Peyer's patch (tissue), 4 donors: ENCODE data around the gene CKB. TPM values are rescaled to one million over a fixed set of nuclear protein-coding genes. Genes with fewer than 3 reads are reported as not detected.

Experiments used
- DNase-seq, 3 donors: peaks; one replicate each; pipeline ENCODE4 v3.0.0-alpha.2; 2017 to 2019
- H3K27ac ChIP-seq, 4 donors: fragments of 200-600 bp; sonication (generic); one replicate each; pipeline ENCODE4 v1.5.1; 2016 to 2019
- H3K27me3 ChIP-seq, 2 donors: fragments of 200-600 bp; sonication (generic); one replicate each; pipeline ENCODE4 v1.5.1; 2019
- H3K36me3 ChIP-seq, 3 donors: fragments of 200-600 bp; sonication (generic); one replicate each; pipeline ENCODE4 v1.5.1; 2016 to 2019
- H3K4me1 ChIP-seq, 4 donors: fragments of 200-600 bp; sonication (generic); one replicate each; pipeline ENCODE4 v1.5.1; 2016 to 2019
- H3K4me3 ChIP-seq, 4 donors: fragments of 200-600 bp; sonication (generic); 1 replicate in 3 of 4; 2 replicates in 1 of 4; pipeline ENCODE4 v1.5.1; 2016 to 2019; ENCODE audit warnings: mild to moderate bottlenecking in 1 of 4
- H3K9me3 ChIP-seq, 4 donors: fragments of 200-600 bp; sonication (generic); one replicate each; pipeline ENCODE4 v1.5.1; 2016 to 2019; ENCODE audit warnings: mild to moderate bottlenecking in 1 of 4
- CTCF ChIP-seq, 6 experiments: fragments of 450-650 bp in 4 of 6; fragments of 200-600 bp in 2 of 6; sonication (generic) in 1 of 6; IDR thresholded peaks; one replicate each; pipeline ENCODE4 v1.5.1; 2017 to 2019; ENCODE audit warnings: antibody characterized with exemption in 6 of 6, mild to moderate bottlenecking in 3 of 6, moderate library complexity in 1 of 6
- POLR2A ChIP-seq, 2 donors: fragments of 450-650 bp; IDR thresholded peaks; one replicate each; pipeline ENCODE4 v1.5.1; 2017; ENCODE audit warnings: antibody characterized with exemption in 2 of 2, mild to moderate bottlenecking in 2 of 2, moderate library complexity in 2 of 2
- total RNA-seq, 4 donors: library from RNA; depleted of rRNA; stranded (reverse); fragments of >200 nt; gene quantifications; one replicate each; pipeline ENCODE4 v1.1.0, GENCODE V29; 2016

CKB gene
- total RNA-seq, 4 donors from 2014 or later: 40.1 to 101 (median 68.4) TPM

GRCh38 chr14:103562429-103563225 lies 40.0 kb upstream of the CKB start, which contains the start of the genes BAG5 and COA8:
BAG5 (minus strand) TSS chr14:103562657; CDS start chr14:103561164, 1,493 bp downstream.
COA8 (plus strand) TSS chr14:103562960; CDS start chr14:103563002, 42 bp downstream.
- peak within 1 kb of the TSS; percentile 90 to 100 (median 98) for H3K4me3 ChIP-seq
- TF ChIP-seq POLR2A (IDR thresholded peaks at IDR 0.05): peak; percentile 71 to 75
- TF ChIP-seq CTCF (IDR thresholded peaks at IDR 0.05): peak in 2 of 6 experiments; percentile 27 to 32
- H3K27ac ChIP-seq: peak within 1 kb of the TSS; percentile 96 to 98 (median 97)
- peaks cover 0 to 23% (median 0%) of the 10 kb centered on the region in 3 donors for H3K36me3 ChIP-seq
- DNase-seq: peak; percentile 77 to 93 (median 93)
- H3K4me1 ChIP-seq: peaks cover 0 to 50% (median 12%) of the 10 kb centered on the region in 4 donors
- H3K27me3 ChIP-seq: no peaks in the 10 kb centered on the region
- no peaks in the 10 kb centered on the region for H3K9me3 ChIP-seq

GRCh38 chr14:103562179-103562428 lies 39.5 kb upstream of the CKB start:
- peak overlapping the region; percentile 90 to 100 (median 98) for H3K4me3 ChIP-seq

GRCh38 chr14:103561381-103562178 lies 39.0 kb upstream of the CKB start:
- Histone ChIP-seq H3K36me3 (peaks cover 0 to 23% (median 0%) of the 10 kb centered on the region in 3 donors), H3K4me3 (peak overlapping the region; percentile 90 to 100 (median 98)), H3K27me3 (no peaks in the 10 kb centered on the region), H3K9me3 (no peaks in the 10 kb centered on the region), H3K4me1 (peaks cover 0 to 55% (median 12%) of the 10 kb centered on the region in 4 donors), H3K27ac (peak overlapping the region; percentile 96 to 98 (median 97))
- TF ChIP-seq CTCF (IDR thresholded peaks at IDR 0.05): no peak
- no peak for TF ChIP-seq POLR2A (IDR thresholded peaks at IDR 0.05)
- peak in 1 of 3 donors; percentile 23 for DNase-seq

More at GRCh38 chr14:103562179-103562428, 39.5 kb upstream of the CKB start:
- H3K27me3 ChIP-seq: no peaks in the 10 kb centered on the region
- H3K9me3 ChIP-seq: no peaks in the 10 kb centered on the region
- DNase-seq: no peak
- no peak for TF ChIP-seq CTCF (IDR thresholded peaks at IDR 0.05)
- TF ChIP-seq POLR2A (IDR thresholded peaks at IDR 0.05): no peak
- H3K4me1 ChIP-seq: peaks cover 0 to 55% (median 12%) of the 10 kb centered on the region in 4 donors
- H3K27ac ChIP-seq: peak overlapping the region; percentile 96 to 98 (median 97)
- peaks cover 0 to 23% (median 0%) of the 10 kb centered on the region in 3 donors for H3K36me3 ChIP-seq

- H3K4me3 ChIP-seq: no peak overlapping the region
- TF ChIP-seq CTCF (IDR thresholded peaks at IDR 0.05) (no peak), POLR2A (IDR thresholded peaks at IDR 0.05) (no peak)
- H3K27me3 ChIP-seq: no peaks in the 10 kb centered on the region
- H3K36me3 ChIP-seq: peaks cover 0 to 23% (median 0%) of the 10 kb centered on the region in 3 donors
- no peaks in the 10 kb centered on the region for H3K9me3 ChIP-seq
- peaks cover 0 to 55% (median 12%) of the 10 kb centered on the region in 4 donors for H3K4me1 ChIP-seq
- no peak for DNase-seq
- peak overlapping the region in 2 of 4 donors; percentile 14 to 97 for H3K27ac ChIP-seq
These were observed 38.1 kb upstream of the CKB start for GRCh38 chr14:103560691-103561090.

- H3K4me3 ChIP-seq: no peak overlapping the region
- H3K27ac ChIP-seq: no peak overlapping the region
- no peak for DNase-seq
- H3K36me3 ChIP-seq: peaks cover 0 to 23% (median 0%) of the 10 kb centered on the region in 3 donors
- TF ChIP-seq POLR2A (IDR thresholded peaks at IDR 0.05) (no peak), CTCF (IDR thresholded peaks at IDR 0.05) (no peak)
- no peaks in the 10 kb centered on the region for H3K27me3 ChIP-seq
- no peaks in the 10 kb centered on the region for H3K9me3 ChIP-seq
- peaks cover 0 to 54% (median 12%) of the 10 kb centered on the region in 4 donors for H3K4me1 ChIP-seq
These were observed 37.1 kb upstream of the CKB start for GRCh38 chr14:103559766-103560165.
